Stimulated activated naive CD8-positive, alpha-beta T cell treated with anti-CD3 and anti-CD28 coated beads, Interleukin-15, Interleukin-2, amounts not matched to agents 100 ng/mL and 50 ng/mL, for 24 hours (primary cell): Measurements from ENCODE around the gene SMAD3.
"Not testable (repeated sequence)": the region's sequence is repeated elsewhere in the genome, so short reads cannot be mapped to it uniquely, and the experiment has no call there.

ENCODE experiments used
- H3K27ac Mint-ChIP-seq: one replicate; pipeline ENCODE4 v1.8.0; 2021; ENCODE audit warnings: mild to moderate bottlenecking, mixed read lengths
- H3K27me3 Mint-ChIP-seq: one replicate; pipeline ENCODE4 v1.8.0; 2021; ENCODE audit warnings: mixed read lengths
- H3K36me3 Mint-ChIP-seq: one replicate; pipeline ENCODE4 v1.8.0; 2021; ENCODE audit warnings: low read depth, mixed read lengths
- H3K4me1 Mint-ChIP-seq: one replicate; pipeline ENCODE4 v1.8.0; 2021; ENCODE audit warnings: low read depth, mixed read lengths
- H3K4me3 Mint-ChIP-seq: one replicate; pipeline ENCODE4 v1.8.0; 2021; ENCODE audit warnings: mild to moderate bottlenecking, mixed read lengths
- H3K9me3 Mint-ChIP-seq: one replicate; pipeline ENCODE4 v1.8.0; 2021; ENCODE audit warnings: mixed read lengths

Gene SMAD3

GRCh38 chr15:67114046-67114445 is 48.6 kb downstream of the SMAD3 start:
- H3K9me3 Mint-ChIP-seq: peaks cover 9% of the 10 kb centered on the region
- no peak overlapping the region for H3K4me3 Mint-ChIP-seq
- peaks cover 91% of the 10 kb centered on the region for H3K4me1 Mint-ChIP-seq
- H3K27ac Mint-ChIP-seq: peak overlapping the region; percentile 69
- peaks cover 12% of the 10 kb centered on the region for H3K36me3 Mint-ChIP-seq
- no peaks in the 10 kb centered on the region for H3K27me3 Mint-ChIP-seq

- H3K4me3 Mint-ChIP-seq: no peak overlapping the region
- H3K27me3 Mint-ChIP-seq: no peaks in the 10 kb centered on the region
- H3K9me3 Mint-ChIP-seq: peaks cover 9% of the 10 kb centered on the region
- peaks cover 12% of the 10 kb centered on the region for H3K36me3 Mint-ChIP-seq
- peak overlapping the region; percentile 69 for H3K27ac Mint-ChIP-seq
- H3K4me1 Mint-ChIP-seq: peaks cover 91% of the 10 kb centered on the region
Observed at GRCh38 chr15:67114846-67115585, 49.6 kb downstream of the SMAD3 start.

GRCh38 chr15:67115586-67115969 is 50.2 kb downstream of the SMAD3 start:
- Mint-ChIP-seq H3K9me3 (peaks cover 9% of the 10 kb centered on the region), H3K36me3 (peaks cover 12% of the 10 kb centered on the region), H3K4me3 (no peak overlapping the region), H3K4me1 (peaks cover 91% of the 10 kb centered on the region), H3K27ac (peak overlapping the region; percentile 69), H3K27me3 (no peaks in the 10 kb centered on the region)

- Mint-ChIP-seq H3K36me3 (peaks cover 3% of the 10 kb centered on the region), H3K27ac (peak overlapping the region; percentile 81), H3K4me3 (peak overlapping the region; percentile 36), H3K27me3 (no peaks in the 10 kb centered on the region), H3K4me1 (peaks cover 91% of the 10 kb centered on the region), H3K9me3 (peaks cover under 1% of the 10 kb centered on the region)
Observed at GRCh38 chr15:67116742-67117141, 51.3 kb downstream of the SMAD3 start.

- Mint-ChIP-seq H3K27me3 (no peaks in the 10 kb centered on the region), H3K4me3 (no peak overlapping the region), H3K27ac (peak overlapping the region; percentile 81), H3K4me1 (peaks cover 97% of the 10 kb centered on the region), H3K9me3 (no peaks in the 10 kb centered on the region), H3K36me3 (peaks cover 3% of the 10 kb centered on the region)
Observed at GRCh38 chr15:67117370-67117769, 52.0 kb downstream of the SMAD3 start.

- H3K4me1 Mint-ChIP-seq: peaks cover 96% of the 10 kb centered on the region
- H3K9me3 Mint-ChIP-seq: no peaks in the 10 kb centered on the region
- peak overlapping the region; percentile 15 for H3K27ac Mint-ChIP-seq
- H3K4me3 Mint-ChIP-seq: no peak overlapping the region
- H3K27me3 Mint-ChIP-seq: no peaks in the 10 kb centered on the region
- peaks cover 3% of the 10 kb centered on the region for H3K36me3 Mint-ChIP-seq
Observed at GRCh38 chr15:67118808-67119207, 53.4 kb downstream of the SMAD3 start.

GRCh38 chr15:67119238-67119846 is 53.9 kb downstream of the SMAD3 start:
- Mint-ChIP-seq H3K27ac (peak overlapping the region; percentile 16), H3K4me3 (no peak overlapping the region)

GRCh38 chr15:67120009-67120838 is 54.8 kb downstream of the SMAD3 start:
- Mint-ChIP-seq H3K36me3 (peaks cover 3% of the 10 kb centered on the region), H3K27ac (peak overlapping the region; percentile 96), H3K9me3 (no peaks in the 10 kb centered on the region), H3K27me3 (no peaks in the 10 kb centered on the region), H3K4me1 (peaks cover 91% of the 10 kb centered on the region), H3K4me3 (peak overlapping the region; percentile 77)

More at GRCh38 chr15:67119238-67119846, 53.9 kb downstream of the SMAD3 start:
- H3K9me3 Mint-ChIP-seq: no peaks in the 10 kb centered on the region
- H3K4me1 Mint-ChIP-seq: peaks cover 96% of the 10 kb centered on the region
- H3K36me3 Mint-ChIP-seq: peaks cover 3% of the 10 kb centered on the region
- H3K27me3 Mint-ChIP-seq: no peaks in the 10 kb centered on the region

GRCh38 chr15:67120839-67121643 is 55.6 kb downstream of the SMAD3 start:
- no peaks in the 10 kb centered on the region for H3K9me3 Mint-ChIP-seq

GRCh38 chr15:67121644-67122605 is 56.5 kb downstream of the SMAD3 start:
- H3K4me3 Mint-ChIP-seq: peak overlapping the region; percentile 77
- peaks cover 80% of the 10 kb centered on the region for H3K4me1 Mint-ChIP-seq
- H3K27me3 Mint-ChIP-seq: no peaks in the 10 kb centered on the region
- no peaks in the 10 kb centered on the region for H3K9me3 Mint-ChIP-seq
- peaks cover 3% of the 10 kb centered on the region for H3K36me3 Mint-ChIP-seq
- peak overlapping the region; percentile 96 for H3K27ac Mint-ChIP-seq

More at GRCh38 chr15:67120839-67121643, 55.6 kb downstream of the SMAD3 start:
- Mint-ChIP-seq H3K36me3 (peaks cover 3% of the 10 kb centered on the region), H3K4me3 (peak overlapping the region; percentile 77), H3K27me3 (no peaks in the 10 kb centered on the region), H3K4me1 (peaks cover 85% of the 10 kb centered on the region), H3K27ac (peak overlapping the region; percentile 96)

- H3K27me3 Mint-ChIP-seq, H3K27ac Mint-ChIP-seq, H3K36me3 Mint-ChIP-seq, H3K4me3 Mint-ChIP-seq, H3K9me3 Mint-ChIP-seq: not testable (repeated sequence)
- peaks cover 80% of the 10 kb centered on the region for H3K4me1 Mint-ChIP-seq
Observed at GRCh38 chr15:67122816-67123215, 57.4 kb downstream of the SMAD3 start.

GRCh38 chr15:67123291-67123690 is 57.9 kb downstream of the SMAD3 start:
- H3K27me3 Mint-ChIP-seq, H3K4me3 Mint-ChIP-seq, H3K9me3 Mint-ChIP-seq, H3K27ac Mint-ChIP-seq, H3K36me3 Mint-ChIP-seq: not testable (repeated sequence)
- peaks cover 80% of the 10 kb centered on the region for H3K4me1 Mint-ChIP-seq

- Mint-ChIP-seq H3K36me3 (peaks cover 5% of the 10 kb centered on the region), H3K4me1 (peaks cover 77% of the 10 kb centered on the region), H3K27me3 (no peaks in the 10 kb centered on the region), H3K4me3 (no peak overlapping the region), H3K27ac (peak overlapping the region; percentile 65), H3K9me3 (no peaks in the 10 kb centered on the region)
Observed at GRCh38 chr15:67124111-67124510, 58.7 kb downstream of the SMAD3 start.
